Stimulated activated naive CD4-positive, alpha-beta T cell (primary cell): Measurements from ENCODE around the gene AOPEP.
A peak's percentile ranks its signal among the peaks of the same experiment; 100 is the strongest.

Experiments used
- DNase-seq, 6 experiments: peaks; one replicate each; lab custom pipeline; 2025; lab: John Stamatoyannopoulos, UW

Gene AOPEP

GRCh38 chr9:94916956-94917355, 190.5 kb downstream of the AOPEP start:
- no peak for DNase-seq

- DNase-seq, result peak in 1 of 6 experiments; percentile 14
Observed at GRCh38 chr9:94918038-94918753, 191.7 kb downstream of the AOPEP start.

DNA sequence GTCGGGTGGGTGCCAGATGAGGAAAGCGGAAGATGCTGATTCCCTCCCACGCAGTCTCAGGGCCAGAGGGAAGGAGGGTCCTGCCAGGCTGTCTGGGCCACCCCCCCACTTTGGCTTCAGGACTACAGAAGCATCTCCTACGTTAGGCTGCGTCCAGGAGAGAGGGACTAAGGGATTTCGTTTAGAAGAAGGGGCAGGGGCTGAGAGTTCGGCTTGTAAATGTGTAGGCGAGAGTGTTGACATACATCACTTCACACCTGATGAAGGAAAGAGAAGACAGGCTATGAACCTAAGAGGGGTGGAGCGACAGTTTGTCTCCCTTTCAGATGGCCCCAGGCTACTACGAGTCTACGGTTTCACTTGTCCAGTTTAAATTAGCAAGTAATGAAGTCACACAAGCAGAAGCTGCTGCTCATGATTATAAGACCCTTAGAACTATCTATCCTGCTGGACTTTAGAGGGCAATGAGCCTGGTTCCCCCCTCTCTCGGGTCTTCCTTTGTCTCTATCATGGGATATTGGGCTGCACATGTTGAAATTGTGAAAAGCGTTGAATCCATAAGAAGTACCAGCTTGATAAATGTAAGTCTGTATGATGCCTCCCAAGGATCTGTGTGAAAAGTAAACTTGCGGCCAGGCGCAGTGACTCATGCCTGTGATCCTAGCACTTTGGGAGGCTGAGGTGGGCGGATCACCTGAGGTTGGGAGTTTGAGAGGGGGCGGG, 193.0 kb downstream of the AOPEP start:
- DNase-seq, result no peak

- no peak for DNase-seq
Observed at GRCh38 chr9:94920420-94921091, 194.1 kb downstream of the AOPEP start.

GRCh38 chr9:94921092-94921471, 194.6 kb downstream of the AOPEP start:
- no peak for DNase-seq

DNA sequence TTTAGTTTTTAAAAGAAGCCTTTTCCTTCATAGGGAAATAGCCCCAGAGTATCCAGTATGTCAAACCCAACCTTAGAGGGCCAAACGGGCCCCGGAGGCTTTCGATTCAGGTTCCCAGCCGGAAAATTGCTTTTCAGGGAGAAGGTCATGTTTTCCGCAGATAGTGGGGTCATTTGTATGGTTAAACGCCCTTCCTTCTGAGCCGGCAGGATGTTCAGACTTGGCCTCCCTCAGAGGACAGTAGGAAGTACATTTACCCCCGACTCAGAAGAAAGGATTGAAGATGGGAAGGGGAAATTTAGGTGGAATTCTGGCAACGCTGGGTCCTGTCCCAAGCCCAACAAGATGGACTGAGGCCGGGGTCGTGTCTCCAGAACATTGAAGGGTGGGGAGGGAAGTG, 195.2 kb downstream of the AOPEP start:
- DNase-seq, result no peak

GRCh38 chr9:94922098-94922607, 195.7 kb downstream of the AOPEP start:
- DNase-seq, result no peak

DNA sequence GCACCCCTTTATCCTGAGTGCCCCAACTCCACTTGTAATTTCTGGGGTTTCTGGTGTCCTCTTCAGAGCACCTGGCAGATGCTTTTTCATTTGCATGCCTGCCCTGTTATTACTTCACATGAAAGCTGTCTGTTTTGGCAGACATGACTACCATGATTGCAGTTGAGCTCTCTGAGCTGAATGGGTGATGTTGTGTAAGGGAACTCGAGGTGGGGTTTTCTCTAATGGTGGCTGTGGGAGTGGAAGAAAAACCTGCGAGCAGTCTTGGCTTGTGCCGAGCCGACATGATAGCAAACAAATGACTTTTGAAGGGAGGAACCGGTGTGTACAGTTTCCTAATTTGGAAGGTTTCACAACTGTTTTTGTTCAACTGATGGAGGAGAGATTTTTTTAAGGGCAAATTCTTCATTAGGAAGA, 196.2 kb downstream of the AOPEP start:
- DNase-seq, result no peak

DNA sequence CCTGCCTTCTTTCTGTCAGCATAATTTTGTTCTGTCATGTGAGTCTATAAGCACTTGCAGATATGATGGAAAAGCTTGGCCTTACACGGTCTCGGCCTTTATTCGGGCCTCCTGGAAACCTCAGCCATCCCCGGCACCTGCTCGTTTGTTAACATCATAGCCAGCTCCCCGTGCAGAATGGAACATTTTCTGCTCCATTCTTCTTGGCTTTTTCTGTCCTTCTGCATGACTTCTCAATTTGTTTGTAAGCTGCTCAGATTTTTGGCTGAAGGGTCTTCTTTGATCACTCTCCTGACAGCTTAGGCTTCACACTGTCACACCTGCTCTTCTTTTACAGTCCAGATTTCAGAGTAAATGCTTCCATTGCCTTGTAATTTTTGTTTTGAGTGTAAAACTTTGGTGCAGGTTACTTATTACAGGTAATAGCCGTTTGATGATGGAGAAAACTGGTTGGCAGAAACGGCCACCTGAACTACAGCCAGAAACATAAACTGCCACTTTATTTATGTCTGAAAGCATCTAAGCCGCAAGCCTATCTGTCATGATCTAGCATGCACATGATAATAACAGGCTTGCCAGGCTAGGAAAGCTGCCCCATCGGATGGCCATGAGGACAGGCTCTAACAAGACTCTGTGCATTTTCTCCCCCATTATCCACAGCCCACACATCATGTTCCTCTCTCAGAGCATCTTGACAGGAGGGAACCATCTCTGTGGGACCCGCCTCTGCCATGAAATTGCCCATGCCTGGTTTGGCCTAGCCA, 197.0 kb downstream of the AOPEP start:
- DNase-seq, result no peak

GRCh38 chr9:94925751-94926430, 199.4 kb downstream of the AOPEP start:
- no peak for DNase-seq

GRCh38 chr9:94926431-94926800, 199.9 kb downstream of the AOPEP start:
- DNase-seq, result no peak

DNA sequence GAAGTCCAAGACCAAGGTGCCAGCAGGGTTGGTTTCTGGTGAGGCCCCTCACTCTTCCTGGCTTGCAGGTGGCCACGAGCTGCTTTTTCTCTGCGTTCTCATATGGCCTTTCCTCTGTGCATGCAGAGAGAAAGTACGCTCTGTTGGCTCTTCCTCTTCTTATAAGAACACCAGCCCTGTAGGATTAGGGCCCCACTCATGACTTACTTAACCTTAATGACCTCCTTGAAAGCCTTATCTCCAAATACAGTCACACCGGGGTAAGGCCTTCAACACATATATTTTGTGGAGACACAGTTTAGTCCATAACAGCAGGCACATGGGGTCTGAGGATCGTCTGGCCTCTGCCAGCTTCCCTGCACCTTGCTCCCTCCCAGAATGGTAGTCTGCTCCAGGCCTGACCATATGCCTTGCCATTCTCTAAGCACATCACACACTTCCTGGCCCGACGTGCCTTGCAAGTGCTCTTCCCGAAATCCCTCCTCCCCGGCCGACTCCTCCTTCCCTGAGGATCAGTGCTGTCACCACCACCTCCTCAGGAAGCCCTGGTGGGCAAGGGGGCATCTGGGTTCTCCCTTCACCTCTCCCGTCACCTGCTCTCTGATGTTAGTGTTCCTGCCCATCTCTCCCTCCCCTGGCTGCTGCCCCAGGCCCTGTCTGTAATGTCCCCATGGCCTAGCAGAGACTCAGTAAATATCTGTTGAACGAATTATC, 200.7 kb downstream of the AOPEP start:
- no peak for DNase-seq

DNA sequence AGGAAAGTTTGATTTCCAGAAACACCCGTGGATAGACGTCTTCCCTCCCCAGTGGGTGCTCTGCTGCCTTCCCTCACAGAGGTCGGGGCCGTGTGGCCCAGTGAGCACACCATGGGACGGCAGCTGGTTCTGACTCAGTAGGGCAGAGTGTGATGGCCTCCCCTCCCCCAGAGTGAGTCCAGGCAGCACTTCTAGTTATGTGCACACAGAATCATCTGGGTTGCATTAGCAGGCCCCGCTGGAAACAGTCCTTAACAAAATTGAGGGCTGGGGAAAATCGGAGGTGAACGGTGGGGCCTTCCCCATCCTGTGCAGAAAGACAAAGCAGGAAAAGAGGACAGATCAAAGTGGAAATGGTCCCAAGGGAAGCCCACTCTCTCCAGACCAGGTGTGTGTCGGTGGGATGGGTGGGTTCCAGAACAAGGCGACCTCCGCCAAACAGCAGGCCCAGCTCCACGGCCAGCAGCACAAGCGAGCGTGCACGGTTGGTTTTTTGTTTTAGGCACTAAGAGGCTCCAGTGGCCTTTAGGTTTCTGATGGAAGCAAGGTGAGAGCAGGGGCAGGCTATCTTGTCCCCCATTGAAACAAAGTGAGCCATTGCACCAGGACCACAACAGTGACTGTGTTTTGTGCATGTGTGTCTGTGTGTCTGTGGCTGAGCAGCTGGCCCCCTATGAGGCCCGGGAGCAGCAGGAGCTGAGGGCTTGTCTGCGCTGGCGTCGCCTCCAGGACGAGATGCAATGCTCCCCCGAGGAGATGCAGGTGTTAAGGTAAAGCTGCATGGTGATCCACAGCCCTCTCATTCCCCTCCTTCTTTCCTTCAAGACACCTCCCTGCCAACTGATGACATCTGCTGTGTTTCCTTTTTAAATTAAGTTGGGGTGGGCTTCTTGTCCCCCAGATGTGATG, 201.5 kb downstream of the AOPEP start:
- no peak for DNase-seq

DNA sequence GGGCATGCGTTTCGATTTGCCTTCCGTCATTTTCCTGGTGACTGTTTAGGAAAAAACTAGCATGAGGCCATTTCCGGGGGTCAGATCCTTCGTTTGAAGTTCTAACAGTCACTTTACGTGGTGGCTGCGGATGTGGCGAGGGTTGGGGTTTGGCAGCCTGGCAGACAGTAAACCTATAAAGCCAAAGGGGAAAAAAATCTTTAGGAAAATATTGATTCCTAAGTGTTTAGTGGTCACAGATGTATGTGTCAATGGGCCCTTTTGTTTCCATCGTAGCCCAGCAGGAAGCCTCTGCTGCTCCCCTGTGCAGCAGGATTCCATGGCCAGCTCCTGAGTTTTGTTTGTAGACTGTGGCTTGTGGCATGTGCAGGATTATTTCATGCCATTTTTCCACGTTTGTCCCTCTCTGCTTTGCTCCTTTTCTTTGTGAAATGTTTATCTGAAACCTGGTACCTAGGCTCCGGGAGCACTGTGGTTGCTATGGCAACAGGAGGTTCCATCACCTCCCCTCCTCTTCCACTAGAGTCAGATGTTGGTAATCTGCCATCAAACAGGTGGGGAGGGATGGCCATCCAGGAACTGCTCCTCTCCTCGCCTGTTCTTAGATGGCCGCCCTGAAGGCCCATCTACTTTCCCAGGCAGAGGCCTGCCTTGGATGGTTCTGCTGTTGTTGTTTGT, 202.3 kb downstream of the AOPEP start:
- DNase-seq, result no peak

DNA sequence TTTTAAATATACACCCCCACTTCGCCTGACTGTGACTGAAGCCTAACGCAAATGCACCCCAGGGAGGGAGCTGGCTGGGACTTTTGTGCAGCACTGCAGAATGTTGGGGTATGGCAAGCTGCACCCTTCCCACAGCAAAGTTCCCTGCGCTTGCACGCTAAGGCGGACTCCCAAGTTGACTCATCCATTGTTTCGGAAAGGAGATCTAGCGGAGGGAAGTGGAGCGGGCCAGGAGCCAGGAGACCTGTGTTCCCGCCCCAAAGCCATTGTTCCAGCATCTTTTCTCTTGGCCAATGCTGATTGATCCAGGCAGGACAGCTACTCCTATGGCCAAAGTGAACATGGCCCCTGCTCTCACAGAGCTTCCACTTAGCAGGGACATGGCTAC, 202.9 kb downstream of the AOPEP start:
- DNase-seq, result no peak

DNA sequence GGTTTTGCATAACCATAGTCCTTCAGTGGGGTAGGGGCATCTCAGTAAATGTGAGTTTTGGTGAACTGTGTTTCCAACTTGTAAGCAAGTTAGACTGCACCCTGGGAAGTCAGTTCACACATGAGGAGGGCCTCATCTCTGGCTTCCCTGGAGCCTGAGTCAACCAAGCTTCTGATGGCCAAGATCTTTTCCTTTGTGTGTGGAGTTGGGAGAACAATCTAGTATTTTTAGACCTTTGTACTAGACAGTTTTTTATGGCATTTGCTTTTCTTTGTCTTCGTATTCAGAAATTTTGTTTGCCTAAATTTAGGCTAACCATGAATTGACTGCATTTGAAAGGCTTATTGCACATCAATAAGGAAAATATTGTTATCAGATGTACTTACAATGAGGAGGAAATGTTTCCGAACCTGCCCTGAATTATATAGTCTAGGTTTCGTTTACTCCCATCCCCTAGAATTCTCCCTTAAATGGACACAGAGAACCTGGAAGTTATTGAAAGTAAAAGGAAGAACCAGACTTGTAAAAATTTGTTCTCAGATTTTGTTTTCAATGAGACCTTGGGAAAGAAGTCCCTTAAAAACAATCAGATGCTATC, 204.6 kb downstream of the AOPEP start:
- DNase-seq, result no peak

- no peak for DNase-seq
Observed at GRCh38 chr9:94931740-94932139, 205.2 kb downstream of the AOPEP start.

DNA sequence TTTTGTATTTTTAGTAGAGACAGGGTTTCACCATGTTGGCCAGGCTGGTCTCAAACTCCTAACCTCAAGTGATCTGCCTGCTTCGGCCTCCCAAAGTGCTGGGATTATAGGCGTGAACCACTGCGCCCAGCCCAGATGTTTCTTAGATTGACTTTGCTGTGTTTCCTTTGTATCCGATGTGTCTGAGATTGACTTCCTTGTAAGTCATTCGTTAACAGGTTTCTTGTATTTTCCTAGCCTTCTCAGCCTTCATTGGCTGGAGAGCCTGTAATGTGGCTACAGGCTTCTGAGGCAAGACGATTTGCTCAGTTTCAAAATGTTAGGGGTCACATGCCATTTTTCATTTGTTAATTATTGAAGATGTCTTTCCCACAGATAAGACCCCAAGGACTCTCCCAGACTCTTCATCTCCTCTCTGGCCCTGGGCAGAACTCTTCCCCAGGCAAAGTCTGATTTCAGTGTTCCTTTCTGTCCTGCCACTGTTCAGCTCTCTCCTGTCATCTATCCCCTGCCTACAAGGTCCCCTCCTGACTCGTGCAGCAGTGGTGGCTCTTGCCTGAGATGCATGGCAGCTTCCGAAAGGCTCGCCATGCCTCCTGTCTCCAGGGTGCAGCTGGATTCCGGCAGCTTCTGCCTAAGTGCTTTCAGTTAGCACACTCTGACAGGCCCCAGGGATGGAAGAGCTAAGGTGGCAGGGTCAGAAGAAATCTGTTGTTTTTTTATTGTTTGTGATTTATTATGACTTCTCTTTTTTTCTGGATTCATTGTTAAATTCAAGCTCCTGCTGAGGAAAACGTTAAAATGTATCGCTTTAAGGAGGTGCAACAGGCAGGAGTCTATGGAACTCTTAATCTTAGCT, 206.4 kb downstream of the AOPEP start:
- DNase-seq, result no peak
